MM.1S (cell line): ENCODE measurements around the gene SPATA19.

Experiments used
- DNase-seq: peaks from one replicate; pipeline ENCODE4 v3.0.0-alpha.2; 2015
- H2AFZ ChIP-seq: fragments of 300-600 bp; sonication (generic); 2 replicates; pipeline ENCODE4 v1.6.0; 2016; ENCODE audit warnings: antibody characterized with exemption, low read length
- H3F3A ChIP-seq: fragments of 300-600 bp; sonication (generic); 2 replicates; pipeline ENCODE4 v1.6.1; 2016; ENCODE audit warnings: mild to moderate bottlenecking, antibody characterized with exemption, low read length, moderate library complexity, mixed read lengths; ENCODE audit not compliant: insufficient read depth
- H3K27ac ChIP-seq: fragments of 300-600 bp; sonication (generic); 2 replicates; pipeline ENCODE4 v1.5.1; 2016; ENCODE audit warnings: mild to moderate bottlenecking, low read length
- H3K27me3 ChIP-seq: fragments of 300-600 bp; sonication (generic); replicated peaks from 2 replicates; pipeline ENCODE4 v1.6.0; 2016; ENCODE audit warnings: low read length; ENCODE audit not compliant: insufficient read depth
- H3K36me3 ChIP-seq: fragments of 300-600 bp; sonication (generic); replicated peaks from 2 replicates; pipeline ENCODE4 v1.6.1; 2016; ENCODE audit warnings: mild to moderate bottlenecking, low read length, mixed read lengths; ENCODE audit not compliant: insufficient read depth
- H3K4me1 ChIP-seq: fragments of 300-600 bp; sonication (generic); 2 replicates; pipeline ENCODE4 v1.6.1; 2016; ENCODE audit warnings: low read length, mixed read lengths
- H3K4me2 ChIP-seq: fragments of 300-600 bp; sonication (generic); 2 replicates; pipeline ENCODE4 v1.6.0; 2016; ENCODE audit warnings: low read depth, low read length
- H3K4me3 ChIP-seq: fragments of 300-600 bp; sonication (generic); 2 replicates; pipeline ENCODE4 v1.5.1; 2016; ENCODE audit warnings: low read length, mixed read lengths
- H3K79me2 ChIP-seq: fragments of 300-600 bp; sonication (generic); 2 replicates; pipeline ENCODE4 v1.6.1; 2016; ENCODE audit warnings: mixed run types, low read length, mixed read lengths
- H3K9ac ChIP-seq: fragments of 300-600 bp; sonication (generic); 2 replicates; pipeline ENCODE4 v1.6.1; 2016; ENCODE audit warnings: low read length, mixed read lengths
- H3K9me2 ChIP-seq: fragments of 300-600 bp; sonication (generic); replicated peaks from 2 replicates; pipeline ENCODE4 v1.6.1; 2016; ENCODE audit warnings: mild to moderate bottlenecking, low read length, mixed read lengths; ENCODE audit not compliant: insufficient read depth
- H3K9me3 ChIP-seq: fragments of 300-600 bp; sonication (generic); replicated peaks from 2 replicates; pipeline ENCODE4 v1.6.1; 2016; ENCODE audit warnings: mild to moderate bottlenecking, low read length, mixed read lengths; ENCODE audit not compliant: insufficient read depth
- H4K20me1 ChIP-seq: fragments of 300-600 bp; sonication (generic); 2 replicates; pipeline ENCODE4 v1.6.1; 2016; ENCODE audit warnings: mild to moderate bottlenecking, low read length, moderate library complexity, mixed read lengths; ENCODE audit not compliant: insufficient read depth
- EZH2 ChIP-seq: fragments of 300-600 bp; sonication (generic); optimal IDR thresholded peaks from 2 replicates; pipeline ENCODE3; 2017; ENCODE audit warnings: low read depth, mild to moderate bottlenecking, antibody characterized with exemption, low read length, mixed read lengths
- EZH2phosphoT487 ChIP-seq: fragments of 300-600 bp; sonication (generic); IDR thresholded peaks from 2 replicates; pipeline ENCODE4 v1.6.1; 2018; ENCODE audit warnings: antibody characterized with exemption, low read length
- TF ChIP-seq, protein P1 (sequence below): fragments of 300-600 bp; sonication (generic); IDR thresholded peaks from 2 replicates; pipeline ENCODE4 v1.5.1; 2016; ENCODE audit warnings: antibody characterized with exemption, low read length, mixed read lengths

Gene SPATA19

DNA sequence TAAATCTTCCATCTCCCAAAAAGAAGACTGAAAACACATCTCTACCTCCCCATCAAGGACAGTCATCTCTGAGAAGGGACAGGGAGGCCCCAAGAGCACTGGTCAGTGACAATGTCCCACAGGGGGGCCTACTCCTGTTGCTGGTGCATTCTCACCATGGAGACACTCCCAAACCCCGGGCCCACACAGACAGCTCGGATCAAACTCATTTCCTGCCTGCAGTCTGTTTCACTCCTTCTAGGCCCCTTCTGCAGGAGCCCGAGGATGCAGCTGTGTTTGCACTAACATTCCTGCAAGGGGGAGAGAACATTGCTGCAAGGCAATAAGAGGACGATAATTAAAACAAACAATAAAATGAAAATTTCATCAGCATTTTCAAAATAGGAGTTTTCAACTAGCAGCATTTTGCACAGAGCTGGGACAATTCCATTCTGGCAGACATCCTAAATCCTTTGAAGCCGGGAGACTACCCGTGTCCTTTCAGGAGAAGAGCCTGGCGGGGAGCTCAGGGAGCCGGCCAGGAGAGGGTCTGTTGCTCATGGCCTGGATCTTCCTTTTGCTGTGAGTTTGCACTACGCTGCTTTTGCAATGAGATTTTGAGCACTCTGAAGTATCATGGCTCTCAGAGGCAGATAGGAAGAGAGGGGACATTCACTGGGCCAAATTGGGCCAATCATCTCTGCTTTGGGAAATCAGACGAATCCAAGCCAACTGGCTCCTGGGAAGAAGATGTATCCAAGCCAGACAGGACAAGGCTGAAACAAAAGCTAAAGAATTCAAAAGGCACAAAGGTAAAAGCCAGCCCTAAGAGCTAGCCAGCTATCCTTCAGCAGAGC, 33.2 kb downstream of the SPATA19 start:
- no peak for DNase-seq
- Histone ChIP-seq H3K9ac (no peak overlapping the region), H3K4me2 (no peak overlapping the region)

DNA sequence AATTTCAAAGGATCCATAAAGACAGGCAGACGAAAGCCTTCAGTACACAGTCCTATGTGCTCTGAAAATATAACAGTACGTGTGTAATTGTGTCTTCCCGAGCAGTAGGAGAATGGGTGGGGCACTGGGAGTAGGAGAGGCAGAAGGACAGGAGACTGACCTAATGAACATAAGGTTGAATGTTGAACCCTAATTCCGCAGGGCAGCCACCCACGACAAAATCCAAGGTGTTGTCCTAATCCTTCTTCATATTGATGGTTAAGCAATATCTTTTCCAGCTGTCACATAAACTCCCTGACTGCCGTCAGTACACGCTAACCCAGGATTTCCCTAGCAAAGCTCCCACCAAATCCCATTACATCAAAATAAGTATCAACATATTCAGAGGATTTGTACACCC, 34.5 kb downstream of the SPATA19 start:
- H3K27ac ChIP-seq = no peak overlapping the region
- H3F3A ChIP-seq = no peaks in the 10 kb centered on the region
- H3K4me2 ChIP-seq = no peak overlapping the region
- no peaks in the 10 kb centered on the region for H3K36me3 ChIP-seq
- no peaks in the 10 kb centered on the region for H4K20me1 ChIP-seq
- H2AFZ ChIP-seq = no peak overlapping the region
- no peak overlapping the region for H3K4me3 ChIP-seq
- H3K9me2 ChIP-seq = no peaks in the 10 kb centered on the region
- H3K79me2 ChIP-seq = no peaks in the 10 kb centered on the region
- H3K9me3 ChIP-seq = no peaks in the 10 kb centered on the region
- no peak for DNase-seq
- no peaks in the 10 kb centered on the region for H3K27me3 ChIP-seq
- no peaks in the 10 kb centered on the region for H3K4me1 ChIP-seq
- TF ChIP-seq EZH2phosphoT487 = no peak
- no peak for TF ChIP-seq EZH2
- TF ChIP-seq, protein P1, sequence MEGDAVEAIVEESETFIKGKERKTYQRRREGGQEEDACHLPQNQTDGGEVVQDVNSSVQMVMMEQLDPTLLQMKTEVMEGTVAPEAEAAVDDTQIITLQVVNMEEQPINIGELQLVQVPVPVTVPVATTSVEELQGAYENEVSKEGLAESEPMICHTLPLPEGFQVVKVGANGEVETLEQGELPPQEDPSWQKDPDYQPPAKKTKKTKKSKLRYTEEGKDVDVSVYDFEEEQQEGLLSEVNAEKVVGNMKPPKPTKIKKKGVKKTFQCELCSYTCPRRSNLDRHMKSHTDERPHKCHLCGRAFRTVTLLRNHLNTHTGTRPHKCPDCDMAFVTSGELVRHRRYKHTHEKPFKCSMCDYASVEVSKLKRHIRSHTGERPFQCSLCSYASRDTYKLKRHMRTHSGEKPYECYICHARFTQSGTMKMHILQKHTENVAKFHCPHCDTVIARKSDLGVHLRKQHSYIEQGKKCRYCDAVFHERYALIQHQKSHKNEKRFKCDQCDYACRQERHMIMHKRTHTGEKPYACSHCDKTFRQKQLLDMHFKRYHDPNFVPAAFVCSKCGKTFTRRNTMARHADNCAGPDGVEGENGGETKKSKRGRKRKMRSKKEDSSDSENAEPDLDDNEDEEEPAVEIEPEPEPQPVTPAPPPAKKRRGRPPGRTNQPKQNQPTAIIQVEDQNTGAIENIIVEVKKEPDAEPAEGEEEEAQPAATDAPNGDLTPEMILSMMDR = no peak
- no peak overlapping the region for H3K9ac ChIP-seq

More for the DNA sequence above, 33.2 kb downstream of the SPATA19 start:
- Histone ChIP-seq H3K4me1 (no peaks in the 10 kb centered on the region), H3K4me3 (no peak overlapping the region), H3K9me3 (no peaks in the 10 kb centered on the region), H3K27me3 (no peaks in the 10 kb centered on the region), H3K36me3 (no peaks in the 10 kb centered on the region), H2AFZ (no peak overlapping the region), H3K9me2 (no peaks in the 10 kb centered on the region), H4K20me1 (no peaks in the 10 kb centered on the region), H3F3A (no peaks in the 10 kb centered on the region), H3K27ac (no peak overlapping the region), H3K79me2 (no peaks in the 10 kb centered on the region)
- TF ChIP-seq EZH2phosphoT487 (no peak), EZH2 (no peak)

DNA sequence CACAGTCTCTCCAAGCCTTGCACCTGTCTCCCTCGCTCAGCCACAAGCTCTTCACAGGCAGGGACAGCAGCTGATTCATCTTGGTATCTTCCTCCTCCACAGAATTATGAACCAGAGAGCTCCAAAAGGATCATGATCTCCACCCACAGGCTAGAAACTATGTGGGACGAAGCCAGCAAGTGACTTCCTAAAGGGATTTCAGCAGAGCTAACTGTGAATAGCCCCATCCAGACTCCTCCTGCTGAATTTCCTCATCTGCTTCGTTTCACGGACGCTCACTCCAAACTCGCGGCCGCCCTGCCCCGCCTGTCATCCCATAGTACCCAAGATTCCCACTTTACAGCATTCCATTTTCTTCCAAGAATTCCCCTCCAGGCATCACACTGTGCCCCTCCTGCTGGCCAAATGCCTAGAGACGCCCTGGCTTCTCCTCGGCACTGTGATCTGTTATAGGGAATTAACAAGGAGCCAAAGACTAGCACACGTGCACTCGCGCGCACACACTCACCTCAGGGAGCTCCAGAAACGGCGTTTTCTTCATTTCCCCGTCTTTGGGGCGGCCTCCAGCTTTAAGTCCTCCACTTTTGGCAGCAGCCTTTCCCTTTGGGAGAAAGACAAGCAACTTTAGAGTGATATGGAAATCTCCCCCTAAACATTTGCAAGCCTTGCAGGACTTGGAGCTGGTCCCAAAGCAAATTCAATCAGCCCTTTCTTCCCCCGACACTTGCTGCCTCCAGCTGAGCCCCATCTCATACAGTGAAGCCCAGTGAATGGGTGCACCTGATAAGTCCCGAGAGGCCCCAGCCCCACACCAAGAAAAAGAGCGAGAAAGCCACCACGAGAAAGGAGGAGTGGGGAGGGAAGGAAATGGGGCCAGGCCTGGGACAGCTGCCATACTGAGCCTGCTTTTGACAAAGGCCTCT, 35.5 kb downstream of the SPATA19 start:
- no peaks in the 10 kb centered on the region for H4K20me1 ChIP-seq
- no peak overlapping the region for H3K4me3 ChIP-seq
- DNase-seq = no peak
- H3K79me2 ChIP-seq = no peaks in the 10 kb centered on the region
- H3K9me2 ChIP-seq = no peaks in the 10 kb centered on the region
- H3K9me3 ChIP-seq = no peaks in the 10 kb centered on the region
- H3K36me3 ChIP-seq = no peaks in the 10 kb centered on the region
- no peak overlapping the region for H3K9ac ChIP-seq
- H3K4me1 ChIP-seq = no peaks in the 10 kb centered on the region
- no peaks in the 10 kb centered on the region for H3K27me3 ChIP-seq
- H3K4me2 ChIP-seq = no peak overlapping the region
- no peak overlapping the region for H2AFZ ChIP-seq
- H3K27ac ChIP-seq = no peak overlapping the region
- TF ChIP-seq, protein P1 = no peak
- TF ChIP-seq EZH2phosphoT487 (no peak), EZH2 (no peak)
- no peaks in the 10 kb centered on the region for H3F3A ChIP-seq
